Endothelial cell of umbilical vein (primary cell): Measurements from ENCODE around the gene TMEM135. TPM values are rescaled to one million over a fixed set of nuclear protein-coding genes. Genes with fewer than 3 reads are reported as not detected.
A peak's percentile ranks its signal among the peaks of the same experiment; 100 is the strongest.

Experiments used
- BruUV-seq: library from RNA; stranded (reverse); fragments of 400-500 nt; replicated peaks from 2 replicates; lab custom pipeline; 2021; lab: Mats Ljungman, UMichigan
- CTCF ChIA-PET: fragments of 300-600, 350-600 bp; sonication (Branson Sonifier 250); formaldehyde crosslinking; loops from one replicate; lab custom pipeline; 2021; ENCODE audit warnings: antibody characterized with exemption, inconsistent platforms; lab: Charles Lee
- POLR2A ChIA-PET: fragments of 300-600, 350-600 bp; sonication (Branson Sonifier 250); formaldehyde crosslinking; loops from one replicate; lab custom pipeline; 2021; ENCODE audit warnings: antibody characterized with exemption, inconsistent platforms; lab: Charles Lee
- DNase-seq: peaks from one replicate; pipeline ENCODE4 v3.0.0-alpha.2; 2011; ENCODE audit warnings: low read depth, low spot score
- FAIRE-seq: peaks from 2 replicates; lab custom pipeline; 2011; peaks lifted over from hg19 to GRCh38; lab: Jason Lieb, UNC
- H2AFZ ChIP-seq: 2 replicates; pipeline ENCODE4 v1.6.0; 2012; ENCODE audit warnings: low read depth, low read length, control low read depth, inconsistent platforms
- H3K27ac ChIP-seq: 2 replicates; pipeline ENCODE4 v1.5.1; 2011; ENCODE audit warnings: low read depth, mild to moderate bottlenecking, control low read depth, low read length, moderate library complexity; ENCODE audit not compliant: insufficient read depth
- H3K27me3 ChIP-seq, 2 experiments: 2 replicates each; pipeline versions ENCODE4 v1.6.0 to v1.6.1; 2011; ENCODE audit warnings: low read length in 2 of 2, mixed read lengths in 1 of 2; ENCODE audit not compliant: control insufficient read depth in 2 of 2, insufficient read depth in 2 of 2
- H3K36me3 ChIP-seq, 2 experiments: 2 replicates in 1 of 2; 3 replicates in 1 of 2; pipeline ENCODE4 v1.5.1; 2011; ENCODE audit warnings: low read length in 2 of 2, mild to moderate bottlenecking in 1 of 2, moderate library complexity in 1 of 2; ENCODE audit not compliant: control insufficient read depth in 2 of 2, insufficient read depth in 2 of 2; ENCODE audit errors: extremely low read depth in 1 of 2
- H3K4me1 ChIP-seq: 3 replicates; pipeline ENCODE4 v1.5.1; 2011; ENCODE audit warnings: mild to moderate bottlenecking, low read length; ENCODE audit not compliant: control insufficient read depth, insufficient read depth; ENCODE audit errors: extremely low read depth
- H3K4me2 ChIP-seq: 2 replicates; pipeline ENCODE4 v1.6.1; 2011; ENCODE audit warnings: low read length, control low read depth, mixed read lengths; ENCODE audit not compliant: insufficient read depth
- H3K4me3 ChIP-seq, 3 experiments: fragments of 200-600 bp in 1 of 3; sonication (generic), shearing (Covaris generic) in 1 of 3; replicated peaks in 1 of 3; 2 replicates each; pipeline ENCODE4 v1.5.1; 2011 to 2016; ENCODE audit warnings: control low read depth in 3 of 3, low read length in 3 of 3, mild to moderate bottlenecking in 2 of 3, inconsistent platforms in 1 of 3, low read depth in 1 of 3, moderate library complexity in 1 of 3; ENCODE audit not compliant: insufficient read depth in 1 of 3
- H3K79me2 ChIP-seq: 2 replicates; pipeline ENCODE4 v1.6.0; 2012; ENCODE audit warnings: low read length, inconsistent platforms; ENCODE audit not compliant: control insufficient read depth, insufficient read depth
- H3K9ac ChIP-seq: replicated peaks from 2 replicates; pipeline ENCODE3; 2011; ENCODE audit warnings: low read length, control low read depth; ENCODE audit not compliant: insufficient read depth; ENCODE audit errors: extremely low read depth
- H3K9me1 ChIP-seq: replicated peaks from 3 replicates; pipeline ENCODE4 v1.6.0; 2011; ENCODE audit warnings: mild to moderate bottlenecking, low read length; ENCODE audit not compliant: control insufficient read depth, insufficient read depth; ENCODE audit errors: extremely low read depth
- H3K9me3 ChIP-seq: replicated peaks from 2 replicates; pipeline ENCODE4 v1.5.1; 2012; ENCODE audit warnings: low read length, inconsistent platforms; ENCODE audit not compliant: control insufficient read depth, insufficient read depth
- H4K20me1 ChIP-seq: replicated peaks from 2 replicates; pipeline ENCODE3; 2011; ENCODE audit warnings: mild to moderate bottlenecking, low read length; ENCODE audit not compliant: control insufficient read depth, insufficient read depth; ENCODE audit errors: extremely low read depth
- EZH2 ChIP-seq: IDR thresholded peaks from 2 replicates; pipeline ENCODE4 v1.6.1; 2012; ENCODE audit warnings: borderline replicate concordance, low read depth, mild to moderate bottlenecking, moderate library complexity, low read length, inconsistent platforms; ENCODE audit not compliant: severe bottlenecking
- FOS ChIP-seq: IDR thresholded peaks from 2 replicates; pipeline ENCODE4 v1.6.1; 2011; ENCODE audit warnings: mild to moderate bottlenecking, low read length, moderate library complexity, borderline replicate concordance; ENCODE audit not compliant: insufficient read depth
- GATA2 ChIP-seq: IDR thresholded peaks from 2 replicates; pipeline ENCODE4 v1.7.0; 2011; ENCODE audit warnings: low read depth, mild to moderate bottlenecking, moderate library complexity, mixed read lengths, low read length; ENCODE audit not compliant: insufficient read length, insufficient read depth
- JUN ChIP-seq: IDR thresholded peaks from 2 replicates; pipeline ENCODE4 v1.6.1; 2011; ENCODE audit warnings: borderline replicate concordance, low read depth; ENCODE audit not compliant: insufficient read length, insufficient read depth
- MYC ChIP-seq: IDR thresholded peaks from one replicate; pipeline ENCODE4 v1.6.1; 2011; ENCODE audit warnings: mild to moderate bottlenecking, low read depth, low read length
- POLR2A ChIP-seq: IDR thresholded peaks from 2 replicates; pipeline ENCODE4 v1.6.1; 2012; ENCODE audit warnings: low read depth, mild to moderate bottlenecking, control low read depth, low read length
- POLR2AphosphoS5 ChIP-seq: IDR thresholded peaks from 2 replicates; pipeline ENCODE4 v1.6.1; 2012; ENCODE audit warnings: low read depth, mild to moderate bottlenecking, control low read depth, low read length, moderate library complexity; ENCODE audit not compliant: insufficient read depth
- dilution Hi-C: fragments of 300-500 bp; cut with MboI; formaldehyde crosslinking; loops from one replicate; pipeline ENCODE4 v1.15.0; 2019; ENCODE audit warnings: low sequenced_read_pairs; ENCODE audit not compliant: extremely low pct_ligation_motif_present
- intact Hi-C: fragments of 100-400 bp; cut with micrococcal nuclease; formaldehyde crosslinking; loops from one replicate; pipeline ENCODE4 v1.10.0; 2022
- polyA plus RNA-seq, 4 experiments: library from polyadenylated mRNA; depleted of rRNA in 3 of 4; stranded (reverse) in 3 of 4; unstranded in 1 of 4; fragments of >200 nt; gene quantifications; 2 replicates each; pipeline versions ENCODE4 v1.2.1 to v1.2.3, GENCODE V29; 2011 to 2012; ENCODE audit warnings: missing spikeins in 1 of 4
- total RNA-seq: library from RNA; stranded (reverse); gene quantifications from 2 replicates; pipeline ENCODE4 v1.2.3, GENCODE V29; 2021
- TF ChIP-seq, protein P1 (sequence below), 2 donors: IDR thresholded peaks; 1 replicate in 1 of 2; 2 replicates in 1 of 2; pipeline ENCODE4 v1.5.1; 2011; ENCODE audit warnings: low read length in 2 of 2, mild to moderate bottlenecking in 2 of 2, moderate library complexity in 2 of 2, control low read depth in 1 of 2, inconsistent platforms in 1 of 2, low read depth in 1 of 2; ENCODE audit not compliant: insufficient read depth in 1 of 2; ENCODE audit errors: extremely low read depth in 1 of 2
- TF ChIP-seq, protein P2 (sequence below): IDR thresholded peaks from 2 replicates; pipeline ENCODE4 v1.6.1; 2011; ENCODE audit not compliant: insufficient read depth, insufficient read length

The TMEM135 gene
- total and polyA plus RNA-seq, 2 donors (not counting 3 experiments of a cell fraction or from before 2014, with no cell fraction given) = 12.3 to 33.2 TPM

DNA sequence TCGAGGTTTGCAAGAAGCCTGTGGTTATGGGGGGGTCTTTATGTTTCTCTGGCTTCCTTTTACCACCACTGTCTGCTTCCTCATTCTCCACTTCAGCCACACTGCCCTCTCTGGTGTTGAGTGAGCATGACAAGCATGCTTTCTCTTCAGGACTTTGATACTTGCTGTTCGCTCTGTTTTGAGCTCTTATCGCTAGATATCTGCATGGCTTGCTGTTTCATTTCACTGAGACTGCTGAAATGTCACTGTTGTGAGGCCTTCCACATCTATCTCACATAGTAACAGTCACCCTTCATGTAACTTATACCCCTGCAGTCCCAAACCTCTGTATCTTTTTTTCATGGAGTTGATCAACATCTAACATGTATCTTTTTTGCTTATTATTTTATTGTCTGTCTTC, 59.8 kb downstream of the TMEM135 start:
- H3K36me3 ChIP-seq = no peaks in the 10 kb centered on the region
- TF ChIP-seq, protein P1, sequence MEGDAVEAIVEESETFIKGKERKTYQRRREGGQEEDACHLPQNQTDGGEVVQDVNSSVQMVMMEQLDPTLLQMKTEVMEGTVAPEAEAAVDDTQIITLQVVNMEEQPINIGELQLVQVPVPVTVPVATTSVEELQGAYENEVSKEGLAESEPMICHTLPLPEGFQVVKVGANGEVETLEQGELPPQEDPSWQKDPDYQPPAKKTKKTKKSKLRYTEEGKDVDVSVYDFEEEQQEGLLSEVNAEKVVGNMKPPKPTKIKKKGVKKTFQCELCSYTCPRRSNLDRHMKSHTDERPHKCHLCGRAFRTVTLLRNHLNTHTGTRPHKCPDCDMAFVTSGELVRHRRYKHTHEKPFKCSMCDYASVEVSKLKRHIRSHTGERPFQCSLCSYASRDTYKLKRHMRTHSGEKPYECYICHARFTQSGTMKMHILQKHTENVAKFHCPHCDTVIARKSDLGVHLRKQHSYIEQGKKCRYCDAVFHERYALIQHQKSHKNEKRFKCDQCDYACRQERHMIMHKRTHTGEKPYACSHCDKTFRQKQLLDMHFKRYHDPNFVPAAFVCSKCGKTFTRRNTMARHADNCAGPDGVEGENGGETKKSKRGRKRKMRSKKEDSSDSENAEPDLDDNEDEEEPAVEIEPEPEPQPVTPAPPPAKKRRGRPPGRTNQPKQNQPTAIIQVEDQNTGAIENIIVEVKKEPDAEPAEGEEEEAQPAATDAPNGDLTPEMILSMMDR (IDR thresholded peaks at IDR 0.05; ENCODE audit: extremely low read depth in 1 of 2, insufficient read depth in 1 of 2, low read depth in 1 of 2, low read length in 2 of 2) = peak; percentile 33 to 65
- no peak for TF ChIP-seq POLR2AphosphoS5
- H3K79me2 ChIP-seq = no peaks in the 10 kb centered on the region
- H3K4me2 ChIP-seq = no peak overlapping the region
- no peaks in the 10 kb centered on the region for H3K9me1 ChIP-seq
- CTCF ChIA-PET = interaction anchor here (0.6 to 2.4 kb wide), 24 partner anchors 11 to 243 kb away, joined by 3 to 17 read pairs (median 4); no protein-coding TSS in a partner anchor
- no peak overlapping the region for H3K9ac ChIP-seq
- no peaks in the 10 kb centered on the region for H4K20me1 ChIP-seq
- no peaks in the 10 kb centered on the region for H3K4me1 ChIP-seq
- peak; percentile 33 for FAIRE-seq
- BruUV-seq = no TSS peak
- H3K9me3 ChIP-seq = no peaks in the 10 kb centered on the region
- no peaks in the 10 kb centered on the region for H3K27me3 ChIP-seq
- dilution Hi-C loops = no loop called here
- no peak overlapping the region for H3K27ac ChIP-seq
- POLR2A ChIA-PET = no interaction called here
- peak; percentile 52 for DNase-seq
- intact Hi-C loops = loop anchor here (2.0 kb wide), 1 partner anchor 159 kb away; no protein-coding TSS in a partner anchor
- H2AFZ ChIP-seq = no peak overlapping the region
- H3K4me3 ChIP-seq = no peak overlapping the region

DNA sequence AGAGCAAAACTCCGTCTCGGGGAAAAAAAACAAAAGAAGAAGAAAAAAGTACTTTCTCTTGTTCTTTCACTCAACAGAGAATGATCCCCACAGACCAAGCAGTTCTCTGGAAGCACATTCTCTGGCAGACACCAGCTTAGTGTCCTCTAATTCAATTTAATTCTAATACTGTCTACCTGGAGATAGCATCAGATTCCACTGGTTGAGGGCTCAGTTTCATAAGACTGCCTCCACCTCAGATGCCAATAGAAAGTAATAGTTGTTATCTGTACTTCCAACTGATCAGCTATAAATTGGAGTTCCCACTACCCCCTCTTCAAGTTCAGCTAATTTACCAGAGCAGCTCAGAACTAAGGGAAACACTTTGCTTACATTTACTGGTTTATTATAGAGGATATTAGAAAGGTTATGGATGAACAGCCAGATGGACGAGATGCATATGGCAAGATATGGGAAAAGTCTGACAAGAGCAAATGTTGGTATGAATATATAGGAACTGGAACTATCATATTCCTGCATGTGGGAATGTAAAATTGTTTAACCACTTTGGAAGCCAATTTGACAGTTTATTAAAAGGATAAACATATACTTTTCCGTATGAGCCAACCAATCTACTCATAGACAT, 64.3 kb downstream of the TMEM135 start:
- no peak overlapping the region for H3K4me3 ChIP-seq
- TF ChIP-seq, protein P1 (IDR thresholded peaks at IDR 0.05; ENCODE audit: extremely low read depth in 1 of 2, insufficient read depth in 1 of 2, low read depth in 1 of 2, low read length in 2 of 2) = no peak
- no peak for TF ChIP-seq POLR2AphosphoS5
- no peak for TF ChIP-seq FOS
- no peak for TF ChIP-seq JUN
- TF ChIP-seq POLR2A = no peak
- TF ChIP-seq EZH2 = no peak
- no peak for TF ChIP-seq GATA2
- TF ChIP-seq MYC = no peak
- TF ChIP-seq, protein P2, sequence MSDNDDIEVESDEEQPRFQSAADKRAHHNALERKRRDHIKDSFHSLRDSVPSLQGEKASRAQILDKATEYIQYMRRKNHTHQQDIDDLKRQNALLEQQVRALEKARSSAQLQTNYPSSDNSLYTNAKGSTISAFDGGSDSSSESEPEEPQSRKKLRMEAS = no peak
- H2AFZ ChIP-seq = no peak overlapping the region
- ChIA-PET POLR2A (no interaction called here), CTCF (interaction anchor here (1.0 kb wide), 1 partner anchor 13 kb away, joined by 3 read pairs; no protein-coding TSS in a partner anchor)
- no peaks in the 10 kb centered on the region for H3K9me3 ChIP-seq
- FAIRE-seq (no peak), DNase-seq (no peak)
- no peaks in the 10 kb centered on the region for H4K20me1 ChIP-seq
- intact Hi-C loops (no loop called here), dilution Hi-C loops (no loop called here)
- H3K9me1 ChIP-seq = no peaks in the 10 kb centered on the region
- H3K4me1 ChIP-seq = no peaks in the 10 kb centered on the region
- no peak overlapping the region for H3K27ac ChIP-seq
- no TSS peak for BruUV-seq
- H3K27me3 ChIP-seq = no peaks in the 10 kb centered on the region
- no peaks in the 10 kb centered on the region for H3K36me3 ChIP-seq
- no peak overlapping the region for H3K9ac ChIP-seq
- H3K79me2 ChIP-seq = peaks cover 3% of the 10 kb centered on the region
- no peak overlapping the region for H3K4me2 ChIP-seq
